Neural progenitor cell (in vitro differentiated cells): ENCODE results near the gene TBC1D9B. TPM values are rescaled to one million over a fixed set of nuclear protein-coding genes. Genes with fewer than 3 reads are reported as not detected.

Source experiments
- DNase-seq: peaks from one replicate; pipeline ENCODE4 v3.0.0-alpha.2; 2016; ENCODE audit warnings: low spot score
- H2AFZ ChIP-seq: fragments of 200-600 bp; sonication (generic); replicated peaks from 2 replicates; pipeline ENCODE4 v1.6.1; 2016; ENCODE audit warnings: antibody characterized with exemption
- H3F3A ChIP-seq: fragments of 200-600 bp; sonication (generic); 2 replicates; pipeline ENCODE4 v1.6.1; 2016; ENCODE audit warnings: antibody characterized with exemption, low read depth
- H3K27ac ChIP-seq: fragments of 200-600 bp; sonication (generic); 2 replicates; pipeline ENCODE4 v1.5.1; 2016; ENCODE audit warnings: mild to moderate bottlenecking
- H3K27me3 ChIP-seq: fragments of 200-600 bp; sonication (generic); 2 replicates; pipeline ENCODE4 v1.6.1; 2016; ENCODE audit warnings: mild to moderate bottlenecking, moderate library complexity
- H3K36me3 ChIP-seq: fragments of 200-600 bp; sonication (generic); 2 replicates; pipeline ENCODE4 v1.5.1; 2016
- H3K4me1 ChIP-seq: fragments of 200-600 bp; sonication (generic); 2 replicates; pipeline ENCODE4 v1.6.1; 2016; ENCODE audit warnings: mixed run types
- H3K4me2 ChIP-seq: fragments of 200-600 bp; sonication (generic); 2 replicates; pipeline ENCODE4 v1.6.1; 2016
- H3K4me3 ChIP-seq: fragments of 200-600 bp; sonication (generic); 2 replicates; pipeline ENCODE4 v1.5.1; 2016
- H3K79me2 ChIP-seq: fragments of 200-600 bp; sonication (generic); 2 replicates; pipeline ENCODE4 v1.6.1; 2016; ENCODE audit warnings: low read depth
- H3K9ac ChIP-seq: fragments of 200-600 bp; sonication (generic); 2 replicates; pipeline ENCODE4 v1.6.1; 2016
- H3K9me3 ChIP-seq: fragments of 200-600 bp; sonication (generic); 2 replicates; pipeline ENCODE4 v1.5.1; 2016; ENCODE audit warnings: low read depth
- H4K20me1 ChIP-seq: fragments of 200-600 bp; sonication (generic); 2 replicates; pipeline ENCODE4 v1.6.1; 2016; ENCODE audit warnings: low read depth
- H3K27ac Mint-ChIP-seq: 3 replicates; pipeline ENCODE4 v1.8.0; 2021; ENCODE audit warnings: mixed read lengths
- H3K27me3 Mint-ChIP-seq: 2 replicates; pipeline ENCODE4 v1.8.0; 2022; ENCODE audit warnings: low read depth, mild to moderate bottlenecking, inconsistent platforms, moderate library complexity, mixed read lengths; ENCODE audit not compliant: insufficient read depth
- H3K36me3 Mint-ChIP-seq: 3 replicates; pipeline ENCODE4 v1.8.0; 2021; ENCODE audit warnings: mixed read lengths
- H3K4me1 Mint-ChIP-seq: 3 replicates; pipeline ENCODE4 v1.8.0; 2021; ENCODE audit warnings: mixed read lengths
- H3K4me3 Mint-ChIP-seq: 3 replicates; pipeline ENCODE4 v1.8.0; 2021; ENCODE audit warnings: mild to moderate bottlenecking, moderate library complexity, mixed read lengths
- H3K9me3 Mint-ChIP-seq: 3 replicates; pipeline ENCODE4 v1.8.0; 2020; ENCODE audit warnings: mixed read lengths
- EZH2 ChIP-seq: fragments of 200-600 bp; sonication (generic); IDR thresholded peaks from 2 replicates; pipeline ENCODE4 v1.6.1; 2017; ENCODE audit warnings: antibody characterized with exemption, mild to moderate bottlenecking, moderate library complexity
- EZH2phosphoT487 ChIP-seq: fragments of 200-600 bp; sonication (generic); IDR thresholded peaks from 2 replicates; pipeline ENCODE4 v1.6.1; 2017; ENCODE audit warnings: antibody characterized with exemption
- total RNA-seq: library from RNA; depleted of rRNA; stranded (reverse); fragments of >200 nt; gene quantifications from 2 replicates; pipeline ENCODE4 v1.2.3, GENCODE V29; 2015; ENCODE audit warnings: low replicate concordance
- TF ChIP-seq, protein P1 (sequence below): fragments of 200-600 bp; sonication (generic); IDR thresholded peaks from 2 replicates; pipeline ENCODE4 v1.5.1; 2017; ENCODE audit warnings: antibody characterized with exemption, mild to moderate bottlenecking

Gene TBC1D9B
- total RNA-seq, 1 donor from 2014 or later = 26.7 TPM

DNA sequence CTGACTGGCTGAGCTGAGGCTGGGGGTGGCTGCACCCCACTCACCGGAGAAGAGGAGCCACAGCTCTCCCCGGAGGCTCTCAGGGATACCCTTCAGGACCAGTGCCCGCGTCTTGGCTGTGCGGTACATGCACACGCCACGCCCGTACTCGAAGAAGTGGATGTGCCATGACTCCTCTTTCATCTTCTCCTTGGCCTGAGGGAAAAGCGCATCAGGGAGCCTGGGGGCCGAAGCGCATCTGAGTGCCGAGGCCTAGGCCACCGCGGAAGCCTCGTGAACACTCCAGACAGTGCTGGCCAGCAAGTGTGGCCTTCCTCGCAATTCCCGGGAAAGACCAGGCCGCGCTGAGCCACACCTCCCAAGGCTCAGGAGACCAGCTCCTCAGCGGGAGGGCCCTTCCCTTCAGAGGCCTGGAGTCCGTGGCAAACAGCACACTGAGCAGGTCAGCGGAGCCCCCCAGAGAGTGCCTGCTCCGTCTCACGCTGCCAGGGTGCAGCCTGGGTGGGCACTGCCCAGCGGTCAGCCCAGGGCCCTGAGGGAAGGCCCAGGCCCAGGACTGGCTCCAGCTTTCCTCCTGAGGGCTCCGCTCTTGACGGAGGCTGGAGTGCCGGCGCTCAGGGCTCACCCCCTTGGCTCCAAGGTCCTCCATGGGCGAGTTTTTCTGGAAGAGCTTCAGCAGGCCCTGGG is 28.6 kb downstream of the TBC1D9B start:
- Histone ChIP-seq H3K4me1 (no peaks in the 10 kb centered on the region), H2AFZ (no peak overlapping the region), H3K4me3 (no peak overlapping the region), H3K79me2 (no peaks in the 10 kb centered on the region), H3K27ac (no peak overlapping the region), H3K9ac (no peak overlapping the region), H4K20me1 (no peaks in the 10 kb centered on the region), H3F3A (no peaks in the 10 kb centered on the region), H3K4me2 (no peak overlapping the region), H3K36me3 (peaks cover 7% of the 10 kb centered on the region), H3K27me3 (no peaks in the 10 kb centered on the region), H3K9me3 (peaks cover 12% of the 10 kb centered on the region)
- Mint-ChIP-seq H3K4me3 (no peak overlapping the region), H3K9me3 (peaks cover 19% of the 10 kb centered on the region), H3K36me3 (peaks cover 35% of the 10 kb centered on the region), H3K27ac (no peak overlapping the region), H3K4me1 (no peaks in the 10 kb centered on the region), H3K27me3 (peaks cover 2% of the 10 kb centered on the region)
- DNase-seq = no peak
- TF ChIP-seq EZH2 = no peak
- TF ChIP-seq, protein P1, sequence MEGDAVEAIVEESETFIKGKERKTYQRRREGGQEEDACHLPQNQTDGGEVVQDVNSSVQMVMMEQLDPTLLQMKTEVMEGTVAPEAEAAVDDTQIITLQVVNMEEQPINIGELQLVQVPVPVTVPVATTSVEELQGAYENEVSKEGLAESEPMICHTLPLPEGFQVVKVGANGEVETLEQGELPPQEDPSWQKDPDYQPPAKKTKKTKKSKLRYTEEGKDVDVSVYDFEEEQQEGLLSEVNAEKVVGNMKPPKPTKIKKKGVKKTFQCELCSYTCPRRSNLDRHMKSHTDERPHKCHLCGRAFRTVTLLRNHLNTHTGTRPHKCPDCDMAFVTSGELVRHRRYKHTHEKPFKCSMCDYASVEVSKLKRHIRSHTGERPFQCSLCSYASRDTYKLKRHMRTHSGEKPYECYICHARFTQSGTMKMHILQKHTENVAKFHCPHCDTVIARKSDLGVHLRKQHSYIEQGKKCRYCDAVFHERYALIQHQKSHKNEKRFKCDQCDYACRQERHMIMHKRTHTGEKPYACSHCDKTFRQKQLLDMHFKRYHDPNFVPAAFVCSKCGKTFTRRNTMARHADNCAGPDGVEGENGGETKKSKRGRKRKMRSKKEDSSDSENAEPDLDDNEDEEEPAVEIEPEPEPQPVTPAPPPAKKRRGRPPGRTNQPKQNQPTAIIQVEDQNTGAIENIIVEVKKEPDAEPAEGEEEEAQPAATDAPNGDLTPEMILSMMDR = no peak
- no peak for TF ChIP-seq EZH2phosphoT487

DNA sequence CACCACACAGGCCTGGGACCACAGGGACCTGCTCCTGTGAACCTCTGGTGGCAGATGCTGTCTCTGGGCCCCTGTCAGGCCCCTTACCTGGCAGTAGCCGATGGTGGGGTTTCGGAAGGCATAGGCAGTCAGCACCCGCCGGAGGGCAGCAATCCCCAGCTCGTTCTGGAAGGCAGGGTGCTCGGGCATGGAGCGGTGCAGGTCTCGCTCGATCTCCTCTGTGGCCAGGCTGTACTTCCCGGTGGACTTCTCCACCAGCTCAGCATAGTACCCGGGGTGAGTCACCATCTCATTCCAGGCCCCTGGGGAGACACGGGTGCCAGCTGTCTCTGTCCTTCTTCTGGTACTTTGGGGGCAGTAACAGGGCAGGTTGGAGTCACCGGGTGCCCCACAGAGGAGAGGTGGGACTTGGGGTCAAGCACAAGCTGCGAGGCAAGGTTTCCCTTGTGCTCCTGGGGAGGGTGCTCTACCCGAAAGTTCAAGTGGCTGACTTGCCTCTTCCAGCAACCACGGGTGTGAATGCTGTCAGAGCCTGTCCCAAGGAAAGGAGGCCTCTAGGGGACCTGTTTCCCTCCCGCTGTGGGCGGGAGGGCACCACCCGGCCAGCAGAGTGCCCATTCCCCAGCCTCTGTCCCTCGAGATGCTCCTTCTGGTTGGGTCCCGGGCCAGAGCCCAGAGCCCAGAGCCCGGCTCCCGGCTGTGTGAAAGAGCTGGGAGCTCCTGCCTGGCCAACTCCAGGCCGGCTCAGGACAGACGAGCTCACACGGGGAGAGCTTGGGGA is 29.3 kb downstream of the TBC1D9B start:
- Histone ChIP-seq H3F3A (no peaks in the 10 kb centered on the region), H3K27me3 (no peaks in the 10 kb centered on the region), H3K79me2 (no peaks in the 10 kb centered on the region), H3K4me1 (no peaks in the 10 kb centered on the region), H2AFZ (no peak overlapping the region), H3K4me2 (no peak overlapping the region), H3K4me3 (no peak overlapping the region), H3K36me3 (peaks cover 6% of the 10 kb centered on the region), H3K9ac (no peak overlapping the region), H4K20me1 (no peaks in the 10 kb centered on the region), H3K27ac (no peak overlapping the region), H3K9me3 (peaks cover 5% of the 10 kb centered on the region)
- Mint-ChIP-seq H3K27me3 (peaks cover 2% of the 10 kb centered on the region), H3K9me3 (peaks cover 13% of the 10 kb centered on the region), H3K36me3 (peaks cover 28% of the 10 kb centered on the region), H3K27ac (no peak overlapping the region), H3K4me1 (no peaks in the 10 kb centered on the region), H3K4me3 (no peak overlapping the region)
- DNase-seq = no peak
- TF ChIP-seq, protein P1 = no peak
- no peak for TF ChIP-seq EZH2
- no peak for TF ChIP-seq EZH2phosphoT487

DNA sequence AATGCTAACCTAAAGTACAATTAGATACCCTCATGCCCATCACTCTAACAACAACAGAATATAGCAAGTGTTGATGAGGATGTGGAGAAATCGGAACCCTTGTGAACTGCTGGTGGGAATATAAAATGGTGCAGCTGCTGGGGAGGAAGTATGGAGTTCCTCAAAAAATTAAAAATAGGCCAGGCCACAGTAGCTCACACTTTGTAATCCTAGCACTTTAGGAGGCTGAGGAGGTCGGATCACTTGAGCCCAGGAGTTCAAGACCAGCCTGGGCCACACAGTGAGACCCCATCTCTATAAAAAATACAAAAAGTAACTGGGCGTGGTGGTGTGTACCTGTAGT is 31.1 kb downstream of the TBC1D9B start:
- Histone ChIP-seq H3K36me3 (no peaks in the 10 kb centered on the region), H3K4me1 (no peaks in the 10 kb centered on the region), H3K79me2 (no peaks in the 10 kb centered on the region), H3F3A (no peaks in the 10 kb centered on the region), H3K4me3 (no peak overlapping the region), H3K4me2 (no peak overlapping the region), H2AFZ (no peak overlapping the region), H3K27me3 (no peaks in the 10 kb centered on the region), H3K9me3 (no peaks in the 10 kb centered on the region), H4K20me1 (no peaks in the 10 kb centered on the region), H3K27ac (no peak overlapping the region), H3K9ac (no peak overlapping the region)
- Mint-ChIP-seq H3K36me3 (peaks cover 19% of the 10 kb centered on the region), H3K27ac (no peak overlapping the region), H3K27me3 (peaks cover 2% of the 10 kb centered on the region), H3K4me3 (no peak overlapping the region), H3K9me3 (peaks cover under 1% of the 10 kb centered on the region), H3K4me1 (no peaks in the 10 kb centered on the region)
- TF ChIP-seq, protein P1 = no peak
- TF ChIP-seq EZH2 = no peak
- TF ChIP-seq EZH2phosphoT487 = no peak
- no peak for DNase-seq
